HG02678 (cell line): Measurements from ENCODE around the gene CDCA8.

Source experiments
- ATAC-seq: cut with Tn5 transposase; IDR thresholded peaks from one replicate; pipeline ENCODE4 v1.9.1; 2021; ENCODE audit warnings: mild to moderate bottlenecking, moderate library complexity; ENCODE audit not compliant: unreplicated experiment

The CDCA8 gene

DNA sequence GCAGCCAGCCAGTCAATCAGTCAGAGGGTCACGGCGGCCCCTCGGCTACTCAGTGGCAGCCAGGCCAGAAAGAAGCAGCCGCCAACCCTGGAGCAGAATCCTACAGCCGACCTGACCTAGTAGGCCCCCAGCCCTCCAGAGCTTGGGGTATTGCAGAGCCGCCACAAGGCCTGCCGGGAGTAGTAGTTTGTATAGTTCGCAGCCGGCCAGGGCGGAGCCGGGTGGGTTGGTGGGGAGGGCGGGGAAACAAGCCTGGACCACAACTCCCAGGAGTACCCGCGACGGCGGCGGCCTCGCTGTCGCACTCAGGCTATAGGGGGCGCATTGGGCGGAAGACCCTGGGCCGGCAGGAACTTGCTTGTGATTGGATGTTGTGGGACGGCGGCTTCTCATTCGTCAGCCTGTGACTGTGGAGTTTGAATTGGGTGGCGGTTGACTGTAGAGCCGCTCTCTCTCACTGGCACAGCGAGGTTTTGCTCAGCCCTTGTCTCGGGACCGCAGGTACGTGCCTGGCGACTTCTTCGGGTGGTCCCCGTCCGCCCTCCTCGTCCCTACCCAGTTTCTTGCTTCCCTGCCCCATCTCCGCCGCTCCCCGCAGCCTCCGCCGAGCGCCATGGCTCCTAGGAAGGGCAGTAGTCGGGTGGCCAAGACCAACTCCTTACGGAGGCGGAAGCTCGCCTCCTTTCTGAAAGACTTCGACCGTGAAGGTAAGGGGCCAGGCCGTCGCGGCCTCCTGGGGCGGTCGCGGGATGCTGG lies at the start of gene CDCA8:
CDCA8 (plus strand) TSS at position 439 of the 756 bp plus-strand sequence; CDS start at position 614, 175 bp downstream.
- peak; percentile 82 for ATAC-seq

DNA sequence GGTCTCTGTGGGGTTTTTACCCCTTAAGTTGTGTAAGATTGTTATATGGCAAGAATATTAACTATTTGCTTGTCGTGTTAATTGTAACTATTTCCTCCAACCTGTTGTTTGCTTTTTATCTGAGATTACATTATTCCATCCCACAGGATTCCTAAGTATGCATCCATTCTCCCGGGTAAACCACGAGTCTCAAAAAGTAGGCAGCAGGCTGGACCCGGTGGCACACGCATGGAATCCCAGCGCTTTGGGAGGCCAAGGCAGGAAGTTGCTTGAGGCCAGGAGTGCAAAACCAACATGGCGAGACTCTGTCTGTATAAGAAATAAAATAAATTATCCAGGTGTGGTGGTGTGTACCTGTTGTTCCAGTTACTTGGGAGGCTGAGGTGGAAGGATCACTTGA lies 45.0 kb upstream of the CDCA8 start:
- ATAC-seq = no peak

DNA sequence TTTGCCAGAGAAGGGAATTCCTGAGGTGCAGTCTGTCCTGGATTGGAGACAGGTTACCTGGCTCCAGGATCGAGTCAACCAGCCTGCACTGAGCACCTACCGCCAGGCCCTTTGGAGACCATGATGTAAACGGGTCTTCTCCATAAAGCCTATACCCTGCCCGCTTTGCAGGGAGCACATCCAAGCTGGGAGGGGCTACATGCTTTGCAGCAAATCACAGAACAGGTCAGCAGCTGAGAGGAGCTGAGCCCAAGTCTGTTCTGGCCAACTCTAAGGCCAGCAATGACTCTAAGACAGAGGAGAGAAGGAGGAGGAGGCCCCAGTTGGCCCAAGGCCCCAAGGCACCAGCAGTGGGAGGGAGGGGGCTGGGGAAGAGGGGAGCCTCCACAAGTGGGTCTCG lies 42.1 kb upstream of the CDCA8 start:
- no peak for ATAC-seq

DNA sequence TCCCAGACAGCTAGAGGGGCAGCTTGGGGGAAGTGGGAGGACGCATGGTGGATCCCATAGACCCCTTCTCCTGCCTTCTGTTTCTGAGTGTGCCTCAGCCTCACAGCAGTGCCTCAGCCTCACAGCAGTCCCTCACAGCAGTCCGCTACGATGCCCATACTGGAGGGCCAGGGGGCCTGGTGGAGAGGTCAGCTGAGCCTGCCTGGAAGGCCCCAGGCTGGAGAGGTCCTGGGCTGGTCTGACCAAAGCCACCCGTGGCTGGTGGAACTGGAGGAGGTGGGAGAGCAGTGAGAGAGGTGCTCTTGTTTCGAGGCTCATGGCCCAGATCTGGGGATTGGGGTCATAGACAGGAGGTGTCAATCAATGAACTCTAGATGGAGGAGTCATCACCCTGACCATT lies 41.6 kb upstream of the CDCA8 start:
- ATAC-seq = no peak

DNA sequence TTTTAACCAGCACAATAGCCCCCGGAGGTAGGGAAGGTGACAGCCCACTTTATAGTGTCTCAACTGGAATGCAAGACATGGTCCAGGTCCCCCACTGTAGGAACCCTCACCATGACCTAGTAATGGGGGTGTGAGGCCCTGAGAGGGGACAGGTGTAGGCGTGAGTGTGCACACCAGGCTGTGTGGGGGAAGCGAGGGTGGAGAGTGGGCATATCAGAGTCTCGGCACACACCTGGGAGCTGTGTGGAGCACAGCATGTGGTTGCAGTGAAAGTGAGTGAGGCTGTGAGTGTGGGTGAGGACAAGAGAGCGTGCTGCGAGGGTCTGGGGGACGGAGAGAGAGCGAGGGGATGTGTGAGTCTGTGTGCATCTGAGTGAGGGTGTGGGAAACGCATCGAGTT lies 40.5 kb upstream of the CDCA8 start:
- ATAC-seq = no peak

DNA sequence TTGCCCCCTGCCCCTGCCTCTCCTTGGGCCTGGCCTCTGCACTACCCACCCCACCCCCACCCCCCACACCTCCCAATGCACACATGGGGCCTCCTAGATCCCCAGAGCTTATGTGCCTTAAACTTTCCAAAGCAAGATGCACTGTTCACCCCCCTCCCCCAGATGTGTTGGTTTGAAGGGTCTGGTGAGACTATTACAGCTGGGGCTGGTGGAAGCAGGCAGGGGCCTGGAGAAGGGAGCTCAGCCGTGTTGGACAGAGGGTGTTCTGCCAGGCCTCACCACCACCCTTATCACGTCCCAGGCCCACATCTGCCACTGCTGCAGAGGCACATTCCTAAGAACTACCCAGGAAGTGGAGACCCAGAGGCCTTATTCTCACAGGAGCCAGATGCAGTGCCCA lies 39.3 kb upstream of the CDCA8 start:
- no peak for ATAC-seq

DNA sequence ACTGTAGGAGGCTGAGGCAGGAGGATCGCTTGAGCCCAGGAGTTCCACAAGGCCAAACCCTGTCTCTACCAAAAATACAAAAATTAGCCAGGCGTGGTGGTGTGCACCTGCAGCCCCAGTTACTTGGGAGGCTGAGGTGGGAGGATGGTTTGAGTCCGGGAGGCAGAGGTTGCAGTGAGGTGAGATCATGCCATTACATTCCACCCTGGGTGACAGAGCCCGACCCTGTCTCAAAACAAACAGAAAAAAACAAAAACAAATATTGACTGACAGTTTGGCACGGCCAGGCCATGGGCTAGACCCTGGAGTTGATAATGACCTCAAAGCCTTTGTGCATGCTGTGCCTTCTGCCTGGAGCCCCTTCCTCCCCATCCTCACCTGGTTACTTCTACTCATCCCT lies 38.4 kb upstream of the CDCA8 start:
- ATAC-seq = no peak

DNA sequence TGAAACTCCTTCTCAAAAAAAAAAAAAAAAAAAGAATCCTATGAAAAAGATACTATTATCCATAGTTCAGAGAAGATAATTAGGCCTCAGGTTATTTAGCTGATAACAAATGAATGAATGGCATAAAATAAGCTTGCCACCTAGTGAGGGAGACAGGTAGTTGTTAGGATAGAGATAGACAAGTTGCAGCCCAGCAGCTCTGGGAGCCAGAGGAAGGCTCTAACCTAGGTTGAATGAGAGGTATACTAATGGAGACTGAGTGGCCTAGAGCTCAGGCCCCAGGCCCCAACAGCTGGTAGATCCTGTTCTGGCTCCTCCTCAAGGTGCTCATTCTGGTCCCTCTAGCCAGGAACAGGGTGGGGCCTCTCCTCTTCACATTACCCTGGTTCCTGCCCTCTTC lies 37.0 kb upstream of the CDCA8 start:
- ATAC-seq = no peak

DNA sequence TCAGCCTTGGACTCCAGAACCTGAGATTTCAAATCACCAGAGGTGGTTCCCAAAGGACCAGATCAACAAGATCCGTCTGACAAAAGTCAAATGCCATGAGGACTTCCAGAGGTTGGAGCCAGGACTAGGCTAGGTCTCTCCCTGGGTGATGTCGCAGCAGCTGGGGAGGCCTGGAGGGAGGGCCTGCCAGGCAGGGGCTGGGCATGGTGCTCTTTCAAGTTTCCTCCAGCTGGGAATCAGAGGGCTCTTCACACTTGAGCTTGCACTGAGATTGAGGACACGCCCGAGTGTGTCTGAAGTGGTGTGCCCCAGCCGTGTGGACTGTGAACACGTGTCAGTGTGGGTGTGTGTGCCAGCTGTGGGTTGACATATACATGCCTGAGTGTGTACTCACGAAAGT lies 36.3 kb upstream of the CDCA8 start:
- no peak for ATAC-seq

DNA sequence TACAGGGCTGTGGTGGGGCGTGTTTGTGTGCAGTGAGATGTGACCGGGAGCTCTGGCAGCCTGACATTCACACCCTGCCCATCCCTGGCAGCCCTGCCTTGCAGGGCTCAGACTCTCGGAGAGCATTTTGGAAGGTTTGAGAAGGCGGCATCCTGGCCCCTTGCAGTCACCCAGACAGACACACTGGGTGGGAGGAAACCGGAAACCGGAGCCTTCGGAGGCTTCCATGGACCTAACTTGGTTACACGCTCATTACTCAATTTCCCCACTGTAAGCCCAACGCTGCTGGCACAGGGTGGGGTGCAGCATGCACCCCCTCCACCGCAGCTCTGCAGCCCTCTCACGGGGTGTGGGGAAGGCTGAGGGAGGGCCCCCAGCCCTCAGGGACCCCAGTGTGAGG lies 35.4 kb upstream of the CDCA8 start:
- no peak for ATAC-seq

DNA sequence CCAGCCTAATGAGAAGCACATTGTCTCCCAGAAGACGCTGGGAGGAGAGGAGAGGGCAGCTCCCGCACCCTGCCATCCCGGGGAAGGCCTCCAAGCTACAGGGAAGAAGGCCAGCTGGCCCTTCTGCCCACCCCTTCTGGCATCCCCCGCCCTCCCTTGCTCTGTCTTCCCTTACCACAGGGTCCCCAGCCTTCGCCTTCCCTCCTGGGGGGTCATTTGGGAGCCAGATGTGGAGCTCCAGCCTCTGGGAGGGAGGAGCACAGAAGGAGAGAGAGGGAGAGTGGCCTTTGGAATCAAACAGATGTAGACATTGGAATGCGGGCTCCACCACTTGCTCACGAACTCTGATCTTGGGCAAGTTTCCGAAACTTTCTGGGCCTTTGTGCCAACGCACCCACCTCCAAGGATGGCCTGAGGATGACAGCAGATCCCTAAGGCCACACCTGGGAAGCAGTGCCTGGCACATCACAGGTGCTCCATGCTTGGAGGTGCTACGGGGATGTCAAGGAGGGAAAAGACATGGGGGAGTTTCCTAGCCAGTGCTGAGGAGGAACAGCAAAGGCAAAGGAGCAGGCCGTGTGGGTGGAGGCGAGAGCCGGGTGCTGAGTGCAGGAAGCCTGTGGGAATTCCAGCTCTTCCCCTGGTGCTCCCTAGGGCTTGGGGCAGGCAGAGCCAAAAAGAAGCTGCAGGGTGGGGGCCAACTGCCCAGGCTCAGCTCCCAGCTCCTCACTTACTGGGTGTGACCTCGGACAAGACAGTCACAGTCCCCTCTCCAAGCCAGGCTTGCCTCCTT lies 34.5 kb upstream of the CDCA8 start:
- ATAC-seq = no peak

DNA sequence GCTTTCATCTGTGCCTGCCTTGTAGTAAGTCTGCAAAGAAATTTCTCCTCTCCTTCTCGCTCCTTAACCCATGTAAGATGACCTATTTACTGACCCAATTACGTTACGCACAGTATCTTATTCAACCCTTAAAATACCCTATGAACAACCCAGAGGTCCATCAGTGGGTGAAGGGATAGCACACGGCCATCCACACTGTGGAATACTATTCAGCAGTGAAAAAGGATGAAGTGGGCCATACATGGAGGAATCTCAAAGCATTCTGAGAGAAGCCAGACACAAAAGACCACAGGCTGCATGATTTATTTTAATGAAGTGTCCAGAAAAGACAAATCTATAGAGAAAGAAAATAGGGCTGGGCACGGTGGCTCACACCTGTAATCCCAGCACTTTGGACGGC lies 33.8 kb upstream of the CDCA8 start:
- no peak for ATAC-seq

DNA sequence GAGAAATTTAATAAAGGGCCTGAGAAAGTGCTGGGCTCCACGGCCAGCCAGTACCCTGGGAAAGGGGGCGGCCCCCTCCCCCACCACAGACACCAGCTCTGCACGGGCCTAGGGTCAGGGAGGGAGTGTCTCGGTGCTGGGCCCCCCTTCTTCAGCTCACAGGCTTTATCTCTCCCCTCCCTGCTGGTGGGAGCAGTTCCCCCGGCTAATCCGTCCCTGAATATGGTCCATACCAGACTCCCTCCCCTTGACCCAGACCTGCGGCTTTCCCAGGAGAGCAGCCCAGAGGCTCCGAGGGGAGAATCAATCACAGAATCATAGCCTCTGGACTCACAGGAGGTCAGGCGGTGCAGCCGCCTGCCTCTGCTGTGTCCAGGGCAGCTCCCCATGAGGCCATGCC lies 31.7 kb upstream of the CDCA8 start:
- ATAC-seq = no peak

DNA sequence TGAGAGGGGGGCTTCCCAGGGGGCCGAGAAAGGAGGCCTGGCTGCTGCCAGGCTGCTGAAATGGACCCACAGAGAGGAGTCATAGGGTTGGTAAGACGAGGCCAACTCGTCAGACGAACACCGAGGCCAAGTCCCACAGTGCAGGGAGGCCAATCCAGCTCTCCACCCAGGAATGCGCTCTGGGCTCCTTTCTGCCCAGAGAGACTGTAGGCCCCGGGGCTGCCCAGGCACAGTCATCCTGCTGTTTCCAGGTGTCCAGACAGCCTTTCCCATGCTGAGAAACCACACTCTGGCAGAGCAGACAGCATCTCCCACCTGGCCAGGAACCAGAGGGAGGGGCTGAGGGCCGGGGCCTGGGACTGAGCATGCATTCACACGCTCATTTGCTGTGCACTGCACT lies 30.9 kb upstream of the CDCA8 start:
- ATAC-seq = no peak

DNA sequence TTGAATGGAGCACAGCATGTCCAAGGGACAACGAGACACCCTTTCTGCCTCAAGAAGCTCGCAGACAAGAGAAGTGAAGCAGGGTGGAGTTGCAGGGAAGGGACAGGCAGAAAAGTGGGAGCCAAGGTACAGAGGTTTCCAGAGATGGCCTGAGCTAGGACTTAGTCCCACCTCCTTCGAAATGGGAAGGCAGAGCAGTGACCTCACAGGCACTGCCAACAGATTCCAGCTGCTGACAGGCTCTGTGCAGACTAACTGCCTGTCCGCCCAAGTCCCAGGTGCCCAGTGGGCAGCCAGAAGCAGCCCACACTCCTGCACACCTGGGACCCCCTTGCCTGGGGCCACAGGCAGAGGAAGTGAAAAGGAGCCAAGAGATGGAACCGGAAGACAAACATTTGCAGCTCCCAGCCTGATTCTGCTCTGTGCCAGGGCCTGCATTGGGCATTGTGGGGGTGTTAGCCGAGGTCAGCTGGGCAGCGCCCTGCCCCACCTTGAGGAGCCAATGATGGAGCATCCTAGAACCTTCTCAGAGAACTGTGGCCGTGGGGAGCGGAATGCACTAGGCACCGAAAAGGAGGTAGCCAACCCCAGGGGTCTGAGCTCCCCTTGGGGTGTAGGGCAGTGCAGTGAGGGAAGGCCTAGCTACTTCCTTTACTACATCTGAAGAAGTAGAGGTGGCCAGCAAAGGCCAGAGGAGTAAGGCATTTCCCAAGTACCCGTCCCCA lies 30.1 kb upstream of the CDCA8 start:
- ATAC-seq = no peak

DNA sequence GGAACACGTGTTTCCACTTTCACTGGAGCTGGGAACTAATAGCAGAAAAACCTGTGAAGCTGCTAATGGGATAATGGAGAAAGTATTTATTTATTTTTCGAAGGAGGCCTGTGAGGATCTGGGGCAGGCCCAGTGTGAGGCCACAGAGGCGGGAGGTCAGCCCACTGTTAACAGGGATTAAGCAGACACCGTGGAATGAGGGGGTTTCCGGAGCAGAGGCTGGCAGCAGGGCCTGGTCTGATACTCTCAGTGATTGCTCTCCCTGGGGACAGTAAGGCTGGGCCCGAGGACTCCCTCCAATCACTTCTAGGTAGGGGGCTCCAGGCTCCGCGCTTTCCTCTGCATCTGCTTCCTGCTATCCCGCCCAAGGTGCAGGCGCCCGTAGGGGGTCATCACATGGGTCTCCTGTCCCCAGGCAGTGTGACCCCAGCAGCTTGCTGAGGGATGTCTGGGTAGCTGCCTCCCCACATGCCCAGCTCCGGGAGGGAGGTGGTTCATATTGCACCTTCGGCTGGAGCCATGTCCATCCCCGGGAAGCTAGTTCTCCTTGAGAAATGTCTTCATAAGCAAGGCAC lies 28.8 kb upstream of the CDCA8 start:
- ATAC-seq = no peak

DNA sequence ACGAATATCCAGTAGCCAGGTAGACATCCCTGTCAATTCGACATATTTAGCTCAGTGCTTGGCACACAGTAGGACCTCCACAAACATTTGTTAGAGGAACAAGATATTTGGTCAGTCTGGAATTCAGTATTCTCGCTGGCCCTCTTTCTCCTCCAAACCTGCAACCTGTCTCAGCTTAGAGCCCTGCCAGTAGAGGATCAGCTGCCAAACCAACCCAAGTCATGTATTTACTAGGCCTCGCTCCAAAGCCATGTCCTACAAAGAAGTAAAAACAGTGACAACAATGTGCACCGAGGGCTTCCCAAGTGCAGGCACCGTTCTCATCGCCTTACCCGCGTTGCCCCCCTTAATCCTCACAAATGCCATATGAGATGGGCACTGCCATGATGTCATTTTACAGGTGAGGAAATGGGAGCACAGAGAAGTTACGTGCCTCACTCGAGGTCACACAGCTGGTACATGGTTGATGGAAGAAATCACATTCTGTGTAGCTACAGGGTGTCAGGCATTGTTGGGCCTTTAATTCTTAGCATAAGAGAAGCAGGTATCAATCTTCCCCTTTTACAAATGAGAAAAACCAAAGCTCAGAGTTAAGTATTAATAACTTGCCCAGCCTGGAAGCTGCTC lies 26.0 kb upstream of the CDCA8 start:
- ATAC-seq = no peak

DNA sequence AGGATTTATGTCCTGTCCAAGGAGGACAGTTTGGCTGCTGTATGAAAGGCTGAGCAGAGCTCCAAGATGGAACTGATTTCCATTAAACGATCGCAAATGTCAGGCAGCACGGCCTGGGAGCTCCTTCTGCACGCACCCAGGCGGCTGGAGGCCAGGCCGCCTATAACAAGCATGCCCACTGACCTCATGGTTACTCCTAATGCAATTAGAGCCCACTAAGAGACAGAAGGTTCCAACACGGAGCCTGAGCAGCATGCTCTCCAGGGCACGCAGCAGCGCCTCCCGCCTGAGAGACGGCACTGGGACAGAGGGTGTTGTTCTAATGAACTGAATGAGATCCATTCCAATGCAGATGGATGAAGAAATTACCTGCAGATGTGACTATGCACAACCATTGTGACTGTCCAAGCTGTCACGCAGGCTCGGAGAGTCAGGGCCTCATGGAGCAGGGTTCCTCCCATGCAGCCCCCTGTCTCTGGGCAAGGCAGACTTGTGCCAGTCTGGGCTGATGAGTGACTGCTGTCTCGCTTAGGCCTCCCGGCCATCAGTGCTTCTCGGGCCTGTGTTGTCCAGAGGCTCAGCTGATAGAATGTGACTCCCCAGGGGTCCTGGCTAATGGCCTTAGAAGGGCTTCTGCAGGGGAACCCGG lies 25.2 kb upstream of the CDCA8 start:
- no peak for ATAC-seq

DNA sequence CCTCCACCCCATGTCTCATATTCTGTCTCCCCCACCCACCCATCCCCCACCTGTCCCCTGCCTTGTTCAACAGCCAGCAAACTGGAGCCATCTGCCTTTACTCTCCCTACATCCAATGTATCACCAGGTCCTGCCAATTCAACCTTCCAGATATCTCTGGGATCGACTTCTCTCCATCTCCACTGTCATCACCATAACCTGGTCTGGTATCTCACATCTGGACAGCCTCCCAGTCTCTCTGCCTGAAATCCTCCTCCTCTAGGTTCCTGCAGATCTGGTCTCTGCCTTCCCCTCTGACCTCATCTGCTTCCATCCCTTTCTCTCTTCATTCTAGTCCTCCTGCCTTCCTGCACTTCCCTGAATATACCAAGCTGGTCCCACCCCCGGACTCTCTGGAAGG lies 22.2 kb upstream of the CDCA8 start:
- no peak for ATAC-seq

DNA sequence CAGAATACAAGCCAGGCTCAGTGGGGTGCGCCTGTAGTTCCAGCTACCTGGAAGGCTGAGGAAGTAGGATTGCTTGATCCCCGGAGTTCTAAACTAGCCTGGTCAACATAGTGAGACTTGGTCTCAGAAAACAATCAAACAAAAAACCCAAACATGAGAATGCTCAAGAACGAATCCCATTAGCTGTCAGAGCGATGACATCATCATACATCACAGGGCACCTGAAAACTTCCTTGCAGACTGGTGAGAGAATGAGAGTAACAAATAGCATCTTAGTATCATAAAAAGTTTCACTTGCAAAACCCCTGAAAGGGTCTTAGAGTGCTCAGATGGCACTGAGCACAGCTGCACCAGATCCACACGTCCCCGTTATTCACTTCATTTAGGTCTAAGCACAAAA lies 21.1 kb upstream of the CDCA8 start:
- ATAC-seq = no peak
